DOHH2 (cell line): Measurements from ENCODE around the gene IGFL2.

Source experiments
- H3F3A ChIP-seq: fragments of 200-600 bp; sonication (generic), shearing (Covaris generic); 2 replicates; pipeline ENCODE4 v1.6.0; 2016; ENCODE audit warnings: antibody characterized with exemption, mild to moderate bottlenecking; ENCODE audit not compliant: control insufficient read depth, insufficient read depth
- H3K27ac ChIP-seq: fragments of 200-600 bp; sonication (generic); 2 replicates; pipeline ENCODE4 v1.5.1; 2014; ENCODE audit warnings: low read depth, mild to moderate bottlenecking, low read length, moderate library complexity
- H3K27me3 ChIP-seq: fragments of 200-600 bp; sonication (generic); 2 replicates; pipeline ENCODE4 v1.6.1; 2014; ENCODE audit warnings: mild to moderate bottlenecking, low read length, mixed read lengths; ENCODE audit not compliant: control insufficient read depth
- H3K36me3 ChIP-seq: fragments of 200-600 bp; sonication (generic); 2 replicates; pipeline ENCODE4 v1.6.1; 2014; ENCODE audit warnings: mild to moderate bottlenecking, low read length, moderate library complexity, mixed read lengths; ENCODE audit not compliant: control insufficient read depth
- H3K4me1 ChIP-seq: fragments of 200-600 bp; sonication (generic); 2 replicates; pipeline ENCODE4 v1.6.1; 2014; ENCODE audit warnings: mild to moderate bottlenecking, low read length, mixed read lengths; ENCODE audit not compliant: control insufficient read depth
- H3K4me2 ChIP-seq: fragments of 200-600 bp; sonication (generic); 2 replicates; pipeline ENCODE4 v1.6.0; 2014; ENCODE audit warnings: mild to moderate bottlenecking, low read length, moderate library complexity
- H3K4me3 ChIP-seq: fragments of 200-600 bp; sonication (generic); 2 replicates; pipeline ENCODE4 v1.5.1; 2014; ENCODE audit warnings: mild to moderate bottlenecking, low read length, mixed read lengths
- H3K79me2 ChIP-seq: fragments of 200-600 bp; sonication (generic); 2 replicates; pipeline ENCODE4 v1.6.1; 2014; ENCODE audit warnings: mild to moderate bottlenecking, low read length, mixed read lengths; ENCODE audit not compliant: control insufficient read depth
- H3K9me2 ChIP-seq: fragments of 200-600 bp; sonication (generic); replicated peaks from 2 replicates; pipeline ENCODE4 v1.6.1; 2014; ENCODE audit warnings: mild to moderate bottlenecking, low read length, mixed read lengths; ENCODE audit not compliant: control insufficient read depth
- H3K9me3 ChIP-seq: fragments of 200-600 bp; sonication (generic); 2 replicates; pipeline ENCODE4 v1.6.1; 2014; ENCODE audit warnings: antibody characterized with exemption, low read length, mixed read lengths; ENCODE audit not compliant: control insufficient read depth, insufficient read depth
- H4K20me1 ChIP-seq: fragments of 200-600 bp; sonication (generic); 2 replicates; pipeline ENCODE4 v1.6.0; 2014; ENCODE audit warnings: low read depth, mild to moderate bottlenecking, antibody characterized with exemption, low read length, moderate library complexity; ENCODE audit not compliant: control insufficient read depth, insufficient read depth
- CTCF ChIP-seq: fragments of 200-600 bp; sonication (generic); IDR thresholded peaks from one replicate; pipeline ENCODE4 v1.5.1; 2014; ENCODE audit warnings: antibody characterized with exemption, mild to moderate bottlenecking, low read depth, low read length; ENCODE audit not compliant: poor library complexity, severe bottlenecking
- EZH2phosphoT487 ChIP-seq: fragments of 200-600 bp; sonication (generic); IDR thresholded peaks from 2 replicates; pipeline ENCODE4 v1.6.1; 2017; ENCODE audit warnings: borderline replicate concordance, mild to moderate bottlenecking, antibody characterized with exemption, low read length, moderate library complexity, mixed read lengths

Gene IGFL2

DNA sequence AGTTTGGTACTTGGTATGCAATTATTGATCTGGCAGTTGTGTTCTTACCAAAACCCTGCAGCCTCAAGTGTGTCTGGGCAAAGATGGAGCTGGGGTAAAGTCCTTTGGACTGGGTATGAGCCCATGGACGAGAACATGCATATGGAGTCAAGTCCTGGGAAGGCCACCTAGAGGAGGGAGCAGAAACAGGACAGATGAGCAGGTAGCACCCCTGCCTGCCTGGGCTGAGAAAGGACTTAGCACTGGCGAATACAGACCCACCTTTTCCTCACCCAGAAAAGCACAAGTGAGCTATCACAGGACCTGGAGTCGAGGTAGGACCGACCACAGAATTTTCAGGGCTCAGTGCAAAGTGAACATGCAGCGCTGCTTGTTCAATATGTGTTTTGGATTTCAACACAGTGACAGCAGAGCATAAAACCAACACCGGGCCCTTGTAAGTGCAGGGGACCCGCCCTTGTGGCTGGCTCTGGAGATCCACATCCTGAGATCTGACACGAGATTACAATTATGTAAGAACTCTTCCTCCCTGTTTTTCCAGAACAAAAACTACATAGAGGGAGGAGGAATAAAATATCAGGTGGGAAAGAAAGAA lies 25.9 kb downstream of the IGFL2 start:
- Histone ChIP-seq H3F3A (no peaks in the 10 kb centered on the region), H3K9me3 (no peaks in the 10 kb centered on the region), H4K20me1 (no peaks in the 10 kb centered on the region), H3K36me3 (no peaks in the 10 kb centered on the region), H3K27ac (no peak overlapping the region), H3K79me2 (no peaks in the 10 kb centered on the region), H3K4me2 (no peak overlapping the region), H3K4me3 (no peak overlapping the region), H3K9me2 (no peaks in the 10 kb centered on the region), H3K4me1 (no peaks in the 10 kb centered on the region), H3K27me3 (0 out of 2 replicates have a peak, but pooled peaks cover 3% of the 10 kb centered on the region)
- TF ChIP-seq CTCF (no peak), EZH2phosphoT487 (no peak)

DNA sequence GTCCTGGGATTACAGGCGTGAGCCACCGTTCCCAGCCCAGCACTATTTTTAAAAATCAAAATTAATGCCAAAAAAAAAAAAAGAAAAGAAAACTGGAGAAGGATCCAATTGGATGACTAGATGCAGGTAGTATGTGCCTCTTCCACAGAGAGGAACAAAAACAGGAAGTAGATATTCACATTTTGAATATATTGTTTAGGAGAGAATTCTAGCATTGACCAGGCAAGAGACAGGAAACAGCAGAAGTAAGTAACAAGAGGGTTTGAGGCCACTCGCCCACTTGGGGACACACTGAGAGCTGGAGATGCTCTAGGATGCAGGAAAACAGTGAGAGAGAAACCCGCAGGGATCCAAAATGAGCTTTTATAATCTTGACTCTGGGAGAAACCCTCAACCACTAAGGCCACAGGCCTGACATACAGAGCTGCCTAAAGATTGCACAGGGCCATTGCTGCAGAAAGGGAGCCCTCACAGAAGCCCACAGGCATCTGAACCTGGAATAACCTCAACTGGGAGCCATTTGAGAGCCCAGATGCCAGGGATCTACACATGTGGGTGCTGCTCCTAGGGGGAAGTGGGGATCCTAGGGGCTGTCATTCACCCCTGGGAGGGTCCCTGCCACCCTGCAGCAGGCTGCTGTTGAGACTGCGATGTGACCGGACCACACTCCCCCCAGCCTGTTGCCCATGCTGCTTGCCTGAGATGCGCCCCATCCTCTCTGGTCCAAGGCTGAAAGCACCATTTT lies 28.2 kb downstream of the IGFL2 start:
- H3K27me3 ChIP-seq = peaks cover 10% of the 10 kb centered on the region; the same call in 1 of the 2 replicates
- H3K9me2 ChIP-seq = no peaks in the 10 kb centered on the region
- no peaks in the 10 kb centered on the region for H3K4me1 ChIP-seq
- no peaks in the 10 kb centered on the region for H3F3A ChIP-seq
- no peaks in the 10 kb centered on the region for H3K36me3 ChIP-seq
- H3K4me3 ChIP-seq = no peak overlapping the region
- no peak for TF ChIP-seq EZH2phosphoT487
- TF ChIP-seq CTCF = no peak
- no peaks in the 10 kb centered on the region for H4K20me1 ChIP-seq
- H3K79me2 ChIP-seq = no peaks in the 10 kb centered on the region
- H3K27ac ChIP-seq = no peak overlapping the region
- H3K9me3 ChIP-seq = no peaks in the 10 kb centered on the region
- no peak overlapping the region for H3K4me2 ChIP-seq

DNA sequence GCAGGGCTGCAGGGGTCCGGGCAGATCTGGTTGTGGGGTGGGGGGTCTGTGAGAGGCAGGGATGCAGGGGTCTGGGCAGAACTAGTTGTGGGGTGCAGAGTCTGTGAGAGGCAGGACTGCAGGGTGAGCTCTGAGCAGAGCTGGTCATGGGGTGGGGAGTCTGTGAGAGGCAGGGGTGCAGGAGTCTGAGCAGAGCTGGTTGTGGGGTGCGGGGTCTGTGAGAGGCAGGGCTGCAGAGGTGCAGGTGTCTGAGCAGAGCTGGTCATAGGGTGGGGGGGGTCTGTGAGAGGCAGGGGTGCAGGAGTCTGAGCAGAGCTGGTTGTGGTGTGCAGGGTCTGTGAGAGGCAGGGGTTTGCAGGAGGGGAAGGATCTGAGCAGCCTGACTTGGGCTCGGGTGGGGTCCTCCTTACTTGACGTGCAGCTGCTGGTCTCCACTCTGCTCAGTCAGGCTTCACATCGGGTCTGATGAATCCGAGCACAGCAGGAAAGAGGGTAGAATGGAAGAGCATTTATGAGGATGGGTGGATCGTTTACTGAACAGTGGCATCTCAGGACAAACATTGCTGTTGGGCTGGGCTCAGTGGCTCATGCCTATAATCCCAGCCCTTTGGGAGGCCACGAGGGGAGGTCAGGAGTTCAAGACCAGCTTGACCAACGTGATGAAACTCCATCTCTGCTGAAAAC lies 31.2 kb downstream of the IGFL2 start:
- TF ChIP-seq EZH2phosphoT487 (no peak), CTCF (no peak)

More for the DNA sequence above, 31.2 kb downstream of the IGFL2 start:
- Histone ChIP-seq H3K4me1 (no peaks in the 10 kb centered on the region), H3F3A (no peaks in the 10 kb centered on the region), H3K9me3 (no peaks in the 10 kb centered on the region), H3K36me3 (no peaks in the 10 kb centered on the region), H3K27me3 (peaks cover 12% of the 10 kb centered on the region; the same call in 1 of the 2 replicates), H3K9me2 (no peaks in the 10 kb centered on the region), H3K4me3 (no peak overlapping the region), H3K79me2 (no peaks in the 10 kb centered on the region), H3K4me2 (no peak overlapping the region), H3K27ac (no peak overlapping the region), H4K20me1 (no peaks in the 10 kb centered on the region)
